Inferior parietal cortex (tissue), 1 donor: Measurements from ENCODE around the gene CENPT.

Source experiments
- DNase-seq: peaks from one replicate; pipeline ENCODE4 v3.0.0-alpha.2; 2016; ENCODE audit errors: extremely low spot score

The CENPT gene

GRCh38 chr16:67847064-67847861 lies at the start of gene CENPT:
CENPT (minus strand) TSS chr16:67847693; CDS start chr16:67833859, 13,834 bp downstream.
- no peak for DNase-seq

- peak; percentile 24 for DNase-seq
Measured at GRCh38 chr16:67897231-67897630, 49.7 kb upstream of the CENPT start.

- DNase-seq, result no peak
Measured at GRCh38 chr16:67893743-67894399, 46.4 kb upstream of the CENPT start.

- DNase-seq, result peak; percentile 89
Measured at GRCh38 chr16:67892899-67893742, 45.6 kb upstream of the CENPT start, which contains the start of gene PSKH1. PSKH1 (plus strand) TSS chr16:67893254; CDS start chr16:67908750, 15,496 bp downstream.

GRCh38 chr16:67892375-67892774 lies 44.9 kb upstream of the CENPT start:
- no peak for DNase-seq

GRCh38 chr16:67888331-67888730 lies 40.8 kb upstream of the CENPT start:
- DNase-seq, result no peak

- DNase-seq, result no peak
Measured at GRCh38 chr16:67886387-67886786, 38.9 kb upstream of the CENPT start.

- no peak for DNase-seq
Measured at GRCh38 chr16:67885976-67886375, 38.5 kb upstream of the CENPT start.

GRCh38 chr16:67885545-67885944 lies 38.1 kb upstream of the CENPT start:
- no peak for DNase-seq

- DNase-seq, result peak; percentile 83
Measured at GRCh38 chr16:67884684-67885083, 37.2 kb upstream of the CENPT start, which contains the start of gene NRN1L. NRN1L (plus strand) TSS chr16:67884885; CDS start chr16:67884904, 19 bp downstream.

GRCh38 chr16:67883872-67884261 lies 36.4 kb upstream of the CENPT start:
- no peak for DNase-seq

- DNase-seq, result no peak
Measured at GRCh38 chr16:67883146-67883871, 35.8 kb upstream of the CENPT start.

GRCh38 chr16:67882374-67883145 lies 35.1 kb upstream of the CENPT start:
- DNase-seq, result peak; percentile 79

GRCh38 chr16:67881621-67882161 lies 34.2 kb upstream of the CENPT start:
- peak; percentile 36 for DNase-seq

GRCh38 chr16:67880584-67880983 lies 33.1 kb upstream of the CENPT start:
- DNase-seq, result no peak

- no peak for DNase-seq
Measured at GRCh38 chr16:67879936-67880335, 32.4 kb upstream of the CENPT start.

- no peak for DNase-seq
Measured at GRCh38 chr16:67879462-67879861, 32.0 kb upstream of the CENPT start.

- DNase-seq, result no peak
Measured at GRCh38 chr16:67878846-67879245, 31.4 kb upstream of the CENPT start.

GRCh38 chr16:67878232-67878631 lies 30.7 kb upstream of the CENPT start:
- DNase-seq, result no peak

- no peak for DNase-seq
Measured at GRCh38 chr16:67877064-67877463, 29.6 kb upstream of the CENPT start.
